Vagina (tissue), 2 donors: Measurements from ENCODE around the gene TRABD2A.
"Not testable (repeated sequence)": the region's sequence is repeated elsewhere in the genome, so short reads cannot be mapped to it uniquely, and the experiment has no call there.

Experiments
- POLR2A ChIP-seq, 2 donors: fragments of 450-650 bp; IDR thresholded peaks; one replicate each; pipeline ENCODE4 v1.6.1; 2017; ENCODE audit warnings: antibody characterized with exemption in 2 of 2, mild to moderate bottlenecking in 2 of 2, moderate library complexity in 2 of 2
- POLR2AphosphoS5 ChIP-seq, 2 donors: sonication (generic); formaldehyde crosslinking; IDR thresholded peaks; one replicate each; pipeline ENCODE4 v1.9.0; 2017; ENCODE audit warnings: antibody characterized with exemption in 2 of 2, mild to moderate bottlenecking in 2 of 2, low read depth in 1 of 2; ENCODE audit not compliant: insufficient read depth in 1 of 2
- TF ChIP-seq, protein P1 (sequence below), 3 experiments: fragments of 450-650 bp in 2 of 3; fragments of 200-600 bp in 1 of 3; sonication (generic) in 1 of 3; IDR thresholded peaks; one replicate each; pipeline ENCODE4 v1.5.1; 2017 to 2019; ENCODE audit warnings: antibody characterized with exemption in 3 of 3, mild to moderate bottlenecking in 2 of 3, moderate library complexity in 2 of 3

DNA sequence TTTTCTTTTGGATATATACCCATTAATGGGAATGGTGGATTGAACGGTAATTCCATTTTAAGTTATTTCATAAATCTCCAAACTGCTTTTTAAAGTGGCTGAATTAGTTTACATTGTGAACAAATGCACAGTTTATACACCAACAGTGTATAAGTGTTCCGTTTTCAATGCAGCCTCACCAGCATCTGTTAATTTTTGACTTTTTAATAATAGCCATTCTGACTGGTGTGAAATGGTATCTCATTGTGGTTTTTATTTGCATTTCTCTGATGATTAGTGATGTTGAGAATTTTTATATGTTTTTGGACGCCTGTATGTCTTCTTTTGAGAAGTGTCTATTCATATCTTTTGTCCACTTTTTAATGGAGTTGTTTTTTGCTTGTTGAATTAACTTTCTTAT, 107.3 kb downstream of the TRABD2A start:
- TF ChIP-seq, protein P1, sequence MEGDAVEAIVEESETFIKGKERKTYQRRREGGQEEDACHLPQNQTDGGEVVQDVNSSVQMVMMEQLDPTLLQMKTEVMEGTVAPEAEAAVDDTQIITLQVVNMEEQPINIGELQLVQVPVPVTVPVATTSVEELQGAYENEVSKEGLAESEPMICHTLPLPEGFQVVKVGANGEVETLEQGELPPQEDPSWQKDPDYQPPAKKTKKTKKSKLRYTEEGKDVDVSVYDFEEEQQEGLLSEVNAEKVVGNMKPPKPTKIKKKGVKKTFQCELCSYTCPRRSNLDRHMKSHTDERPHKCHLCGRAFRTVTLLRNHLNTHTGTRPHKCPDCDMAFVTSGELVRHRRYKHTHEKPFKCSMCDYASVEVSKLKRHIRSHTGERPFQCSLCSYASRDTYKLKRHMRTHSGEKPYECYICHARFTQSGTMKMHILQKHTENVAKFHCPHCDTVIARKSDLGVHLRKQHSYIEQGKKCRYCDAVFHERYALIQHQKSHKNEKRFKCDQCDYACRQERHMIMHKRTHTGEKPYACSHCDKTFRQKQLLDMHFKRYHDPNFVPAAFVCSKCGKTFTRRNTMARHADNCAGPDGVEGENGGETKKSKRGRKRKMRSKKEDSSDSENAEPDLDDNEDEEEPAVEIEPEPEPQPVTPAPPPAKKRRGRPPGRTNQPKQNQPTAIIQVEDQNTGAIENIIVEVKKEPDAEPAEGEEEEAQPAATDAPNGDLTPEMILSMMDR (IDR thresholded peaks at IDR 0.05), result not testable (repeated sequence)
- not testable (repeated sequence) for TF ChIP-seq POLR2A (IDR thresholded peaks at IDR 0.05); POLR2AphosphoS5 (IDR thresholded peaks at IDR 0.05; ENCODE audit: insufficient read depth in 1 of 2, low read depth in 1 of 2)
